Osteocyte (in vitro differentiated cells): Measurements from ENCODE around the gene PTBP1. TPM values are rescaled to one million over a fixed set of nuclear protein-coding genes. Genes with fewer than 3 reads are reported as not detected.

Experiments
- DNase-seq: peaks from one replicate; pipeline ENCODE4 v3.0.0; 2021; ENCODE audit warnings: mixed read lengths; ENCODE audit not compliant: unreplicated experiment; ENCODE audit errors: extremely low spot score
- H3K27ac Mint-ChIP-seq: one replicate; pipeline ENCODE4 v1.8.0; 2021; ENCODE audit warnings: mild to moderate bottlenecking, mixed read lengths; ENCODE audit not compliant: unreplicated experiment
- H3K27me3 Mint-ChIP-seq: one replicate; pipeline ENCODE4 v1.8.0; 2021; ENCODE audit warnings: mixed read lengths; ENCODE audit not compliant: unreplicated experiment
- H3K36me3 Mint-ChIP-seq: one replicate; pipeline ENCODE4 v1.8.0; 2021; ENCODE audit warnings: mixed read lengths; ENCODE audit not compliant: unreplicated experiment
- H3K4me1 Mint-ChIP-seq: one replicate; pipeline ENCODE4 v1.8.0; 2021; ENCODE audit warnings: mixed read lengths; ENCODE audit not compliant: unreplicated experiment
- H3K4me3 Mint-ChIP-seq: one replicate; pipeline ENCODE4 v1.8.0; 2021; ENCODE audit warnings: mild to moderate bottlenecking, moderate library complexity, mixed read lengths; ENCODE audit not compliant: unreplicated experiment
- H3K9me3 Mint-ChIP-seq: one replicate; pipeline ENCODE4 v1.8.0; 2021; ENCODE audit warnings: mixed read lengths; ENCODE audit not compliant: unreplicated experiment
- total RNA-seq: library from RNA; stranded (reverse); gene quantifications from 2 replicates; pipeline ENCODE4 v1.2.1, GENCODE V29; 2021
- TF ChIP-seq, protein P1 (sequence below): fragments of 200-600 bp; sonication (generic); IDR thresholded peaks from 2 replicates; pipeline ENCODE4 v1.5.0; 2021; ENCODE audit warnings: antibody characterized with exemption, mild to moderate bottlenecking, moderate library complexity

The PTBP1 gene
- total RNA-seq, 1 donor from 2014 or later, result 370 TPM

DNA sequence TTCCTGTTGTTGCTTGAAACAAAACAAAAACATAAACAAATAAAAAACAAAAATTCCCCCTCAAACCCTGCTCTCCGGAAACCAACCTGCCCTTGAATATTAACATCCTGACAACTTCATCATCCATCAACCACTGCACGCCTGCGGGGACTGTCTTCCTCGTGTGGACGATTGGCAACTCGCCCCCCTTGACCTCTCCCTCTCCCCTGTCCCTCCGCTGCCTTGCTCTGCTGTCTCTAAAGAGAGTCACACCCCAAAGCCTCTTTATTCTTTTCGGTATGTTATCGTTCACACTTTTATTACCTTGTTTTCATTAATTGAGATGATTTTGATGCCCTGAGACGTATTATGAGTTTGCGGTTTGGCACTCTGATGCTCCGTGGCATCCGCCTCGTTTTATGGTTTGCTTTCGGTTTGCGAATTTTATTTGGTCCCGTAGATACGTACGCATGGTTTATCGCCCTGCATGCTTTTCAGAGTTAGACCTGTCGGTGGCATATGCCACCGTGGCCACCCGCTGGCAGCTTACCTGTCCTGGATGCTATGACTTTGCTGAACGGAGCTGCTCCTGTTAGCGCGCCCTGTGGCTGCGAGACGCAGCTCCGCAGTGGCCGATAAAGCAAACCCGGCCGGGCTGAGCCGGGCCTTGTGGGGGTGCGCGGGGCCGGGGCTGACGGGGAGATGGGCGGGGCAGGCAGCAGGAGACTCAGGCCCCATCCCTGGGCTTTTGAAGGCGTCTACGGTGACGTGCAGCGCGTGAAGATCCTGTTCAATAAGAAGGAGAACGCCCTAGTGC is 10.6 kb downstream of the PTBP1 start:
- no peaks in the 10 kb centered on the region for H3K27me3 Mint-ChIP-seq
- TF ChIP-seq, protein P1, sequence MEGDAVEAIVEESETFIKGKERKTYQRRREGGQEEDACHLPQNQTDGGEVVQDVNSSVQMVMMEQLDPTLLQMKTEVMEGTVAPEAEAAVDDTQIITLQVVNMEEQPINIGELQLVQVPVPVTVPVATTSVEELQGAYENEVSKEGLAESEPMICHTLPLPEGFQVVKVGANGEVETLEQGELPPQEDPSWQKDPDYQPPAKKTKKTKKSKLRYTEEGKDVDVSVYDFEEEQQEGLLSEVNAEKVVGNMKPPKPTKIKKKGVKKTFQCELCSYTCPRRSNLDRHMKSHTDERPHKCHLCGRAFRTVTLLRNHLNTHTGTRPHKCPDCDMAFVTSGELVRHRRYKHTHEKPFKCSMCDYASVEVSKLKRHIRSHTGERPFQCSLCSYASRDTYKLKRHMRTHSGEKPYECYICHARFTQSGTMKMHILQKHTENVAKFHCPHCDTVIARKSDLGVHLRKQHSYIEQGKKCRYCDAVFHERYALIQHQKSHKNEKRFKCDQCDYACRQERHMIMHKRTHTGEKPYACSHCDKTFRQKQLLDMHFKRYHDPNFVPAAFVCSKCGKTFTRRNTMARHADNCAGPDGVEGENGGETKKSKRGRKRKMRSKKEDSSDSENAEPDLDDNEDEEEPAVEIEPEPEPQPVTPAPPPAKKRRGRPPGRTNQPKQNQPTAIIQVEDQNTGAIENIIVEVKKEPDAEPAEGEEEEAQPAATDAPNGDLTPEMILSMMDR, result no peak
- no peaks in the 10 kb centered on the region for H3K9me3 Mint-ChIP-seq
- H3K4me3 Mint-ChIP-seq, result no peak overlapping the region
- peaks cover 14% of the 10 kb centered on the region for H3K4me1 Mint-ChIP-seq
- H3K27ac Mint-ChIP-seq, result peak overlapping the region; percentile 43
- peaks cover 28% of the 10 kb centered on the region for H3K36me3 Mint-ChIP-seq
- no peak for DNase-seq

DNA sequence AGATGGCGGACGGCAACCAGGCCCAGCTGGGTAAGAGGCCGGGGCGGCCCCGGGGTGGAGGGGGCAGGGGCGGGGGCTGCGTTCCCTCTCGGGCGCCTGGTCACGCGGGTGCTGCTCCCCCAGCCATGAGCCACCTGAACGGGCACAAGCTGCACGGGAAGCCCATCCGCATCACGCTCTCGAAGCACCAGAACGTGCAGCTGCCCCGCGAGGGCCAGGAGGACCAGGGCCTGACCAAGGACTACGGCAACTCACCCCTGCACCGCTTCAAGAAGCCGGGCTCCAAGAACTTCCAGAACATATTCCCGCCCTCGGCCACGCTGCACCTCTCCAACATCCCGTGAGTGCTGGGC is 11.1 kb downstream of the PTBP1 start:
- TF ChIP-seq, protein P1, result no peak
- Mint-ChIP-seq H3K4me3 (no peak overlapping the region), H3K27me3 (no peaks in the 10 kb centered on the region), H3K4me1 (peaks cover 8% of the 10 kb centered on the region), H3K9me3 (no peaks in the 10 kb centered on the region), H3K36me3 (peaks cover 25% of the 10 kb centered on the region), H3K27ac (no peak overlapping the region)
- DNase-seq, result no peak

- H3K27ac Mint-ChIP-seq, result no peak overlapping the region
- no peaks in the 10 kb centered on the region for H3K27me3 Mint-ChIP-seq
- H3K4me3 Mint-ChIP-seq, result no peak overlapping the region
- peaks cover 6% of the 10 kb centered on the region for H3K4me1 Mint-ChIP-seq
- DNase-seq, result no peak
- peaks cover 27% of the 10 kb centered on the region for H3K36me3 Mint-ChIP-seq
- H3K9me3 Mint-ChIP-seq, result no peaks in the 10 kb centered on the region
- TF ChIP-seq, protein P1, result no peak
Measured at GRCh38 chr19:810077-810855, 13.0 kb downstream of the PTBP1 start.

GRCh38 chr19:810883-811489 is 13.7 kb downstream of the PTBP1 start:
- Mint-ChIP-seq H3K27me3 (no peaks in the 10 kb centered on the region), H3K27ac (no peak overlapping the region), H3K4me1 (peaks cover 6% of the 10 kb centered on the region), H3K4me3 (no peak overlapping the region), H3K36me3 (peaks cover 27% of the 10 kb centered on the region), H3K9me3 (no peaks in the 10 kb centered on the region)
- peak; percentile 84 for DNase-seq
- TF ChIP-seq, protein P1, result no peak
